ENCODE measurements around the gene DNM1.

GRCh38 chr9:128271512-128271911 lies 68.3 kb downstream of the DNM1 start:
- TF ChIP-seq POLR2AphosphoS5 (IDR thresholded peaks at IDR 0.05; ENCODE audit: insufficient read depth in 1 of 2, low read depth in 1 of 2) (no peak), CTCF (IDR thresholded peaks at IDR 0.05) (no peak), POLR2A (IDR thresholded peaks at IDR 0.05) (no peak)
